Caki2 (cell line): ENCODE measurements around the gene CTDSPL. TPM values are rescaled to one million over a fixed set of nuclear protein-coding genes. Genes with fewer than 3 reads are reported as not detected.
A peak's percentile ranks its signal among the peaks of the same experiment; 100 is the strongest.

Experiments used
- DNase-seq: peaks from one replicate; pipeline ENCODE4 v3.0.0-alpha.2; 2015; ENCODE audit warnings: low read depth
- in situ Hi-C: cut with HindIII; loops from 2 replicates; pipeline ENCODE4 v1.10.0; 2016; ENCODE audit warnings: low sequenced_read_pairs, low pct_unique_long_range_greater_than_20kb, mixed read lengths
- total RNA-seq: library from RNA; depleted of rRNA; stranded (reverse); fragments of >200 nt; shearing (Covaris generic); gene quantifications from 2 replicates; pipeline ENCODE4 v1.2.3, GENCODE V29; 2014; ENCODE audit warnings: low replicate concordance

CTDSPL gene
- total RNA-seq, 1 experiment from 2014 or later: 36.4 TPM

DNA sequence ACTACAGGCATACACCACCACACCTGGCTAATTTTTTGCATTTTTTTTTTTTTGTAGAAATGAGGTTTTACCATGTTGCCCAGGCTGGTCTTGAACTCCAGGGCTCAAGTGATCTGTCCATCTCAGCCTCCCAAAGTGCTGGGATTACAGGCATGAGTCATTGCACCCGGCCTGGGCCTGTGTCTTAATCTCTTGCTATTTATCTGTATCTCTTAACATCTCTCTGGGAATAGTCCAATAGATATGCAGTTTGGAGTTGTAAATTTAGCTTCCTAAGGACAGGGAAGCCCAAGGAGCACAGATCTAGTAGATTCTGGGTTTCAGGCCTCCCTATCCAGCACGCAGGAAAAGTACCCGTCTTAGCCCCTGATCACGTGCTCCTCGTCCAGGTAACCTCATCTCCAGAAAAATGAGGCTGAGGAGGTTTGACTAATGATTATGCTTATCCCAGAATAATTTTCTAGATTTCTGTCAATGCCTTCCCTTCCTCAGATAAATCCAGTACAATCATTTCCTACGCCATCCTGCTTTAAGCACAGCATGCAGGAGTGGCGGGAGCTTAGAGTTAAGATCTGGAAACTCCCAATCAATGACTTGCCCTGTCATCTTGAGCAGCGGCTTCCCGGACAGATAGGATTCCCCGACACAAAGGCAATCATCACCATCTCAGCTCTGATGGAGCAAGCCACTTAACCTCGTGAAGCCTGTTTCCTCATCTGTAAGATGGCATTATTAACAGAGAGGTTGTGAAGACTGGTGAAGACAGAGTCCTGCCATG is 12.3 kb upstream of the CTDSPL start:
- DNase-seq: no peak
- in situ Hi-C loops: no loop called here

DNA sequence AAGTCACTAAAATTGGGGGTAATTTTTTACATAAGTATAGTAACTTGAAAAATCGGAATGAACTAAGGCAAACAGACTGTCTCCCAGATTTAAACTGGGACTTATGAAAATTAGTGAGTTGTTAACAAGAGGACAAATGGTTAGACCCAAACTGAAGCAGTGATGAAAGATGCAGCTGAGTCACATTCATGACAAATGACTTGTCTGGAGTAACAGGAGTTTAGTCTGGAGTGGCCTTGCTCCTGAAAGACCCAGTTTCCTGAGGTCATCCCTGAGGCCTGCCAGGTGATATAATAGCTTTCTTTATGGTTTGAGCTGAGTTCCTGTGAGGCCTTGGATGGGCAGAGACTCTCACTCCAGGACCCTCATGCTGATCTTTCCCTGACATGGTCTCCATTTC is 9.6 kb upstream of the CTDSPL start:
- DNase-seq: no peak
- in situ Hi-C loops: no loop called here

DNA sequence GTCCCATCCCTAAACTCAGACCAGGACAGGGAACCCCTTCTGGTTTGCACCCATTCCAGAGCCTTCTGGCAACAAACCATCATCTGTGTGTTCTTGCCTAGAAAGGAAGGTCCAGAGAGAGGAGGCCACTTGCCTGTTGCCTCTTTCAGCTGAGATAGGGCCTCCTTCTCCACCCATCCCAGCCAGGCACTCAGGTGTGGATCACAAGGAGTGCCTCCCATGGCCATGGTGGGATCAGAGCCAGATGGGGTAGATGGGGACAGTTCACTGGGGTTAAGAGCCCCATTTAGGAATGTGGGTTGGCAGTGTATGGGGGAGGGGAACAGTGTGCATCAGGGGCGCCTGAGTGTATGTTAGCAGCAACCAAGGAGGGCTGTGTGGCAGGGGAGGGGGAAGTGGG is 8.9 kb upstream of the CTDSPL start:
- DNase-seq: no peak
- in situ Hi-C loops: no loop called here

DNA sequence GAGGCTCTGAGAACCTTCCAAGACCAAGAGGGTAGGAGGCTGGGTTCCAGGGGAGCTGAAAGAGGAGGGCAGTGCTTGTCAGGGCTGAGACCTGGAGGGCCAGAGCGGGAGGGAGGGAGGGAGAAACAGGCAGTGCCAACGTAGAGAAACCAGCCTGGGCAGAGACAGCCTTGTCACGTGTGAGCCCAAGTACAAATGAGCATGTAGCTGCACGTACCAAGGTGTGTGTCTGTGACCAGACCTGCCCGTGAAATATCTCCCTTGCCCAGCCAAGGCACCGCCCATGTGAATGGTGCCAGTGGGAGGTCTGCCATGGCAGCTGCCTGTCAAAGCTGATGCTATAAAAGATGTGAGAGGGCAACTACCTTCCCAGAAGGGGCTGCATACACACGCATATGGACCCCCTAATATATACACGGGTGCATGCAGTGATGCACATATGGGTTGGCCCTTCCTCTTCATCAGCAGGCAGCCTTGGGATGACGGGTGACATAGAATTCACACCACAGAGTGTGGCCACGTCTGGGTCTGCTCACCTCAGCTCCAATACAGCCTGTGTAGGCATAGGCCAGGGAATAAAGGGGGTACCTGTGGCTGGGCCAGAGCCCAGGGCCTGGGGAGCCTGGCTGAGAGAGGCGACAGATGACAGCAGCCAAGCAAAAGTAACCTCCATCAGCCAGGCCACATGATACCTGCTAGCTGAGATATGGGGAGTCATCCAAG is 7.8 kb upstream of the CTDSPL start:
- in situ Hi-C loops: no loop called here
- DNase-seq: no peak

DNA sequence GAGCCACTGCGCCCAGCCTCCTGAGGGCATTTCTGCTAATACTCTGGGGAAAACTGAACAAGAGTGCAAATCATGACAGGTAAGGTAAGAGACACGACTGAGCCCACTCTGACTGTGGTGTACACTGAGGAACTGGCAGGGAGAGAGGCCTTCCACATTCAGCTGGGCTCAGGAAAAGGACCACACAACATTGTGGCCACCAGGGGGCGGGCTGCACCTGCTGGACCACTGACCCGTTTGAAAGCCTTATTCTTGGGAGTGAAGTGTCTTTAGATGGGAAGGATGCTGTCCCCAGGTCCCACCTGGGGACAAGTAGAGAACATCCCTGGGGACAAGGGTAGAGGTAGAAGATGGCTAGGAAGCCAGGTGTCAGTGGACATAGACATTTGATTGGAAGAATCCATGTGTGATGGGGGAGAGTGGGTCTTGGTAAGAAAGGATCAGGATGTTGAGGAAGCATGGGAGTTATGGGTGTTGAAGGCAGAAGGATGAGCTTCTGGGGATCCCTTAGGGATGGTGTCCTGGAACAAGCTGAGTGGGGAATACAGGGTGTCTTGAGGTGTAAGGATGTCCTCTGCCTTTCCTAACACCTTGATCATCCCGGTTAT is 6.2 kb upstream of the CTDSPL start:
- in situ Hi-C loops: no loop called here
- DNase-seq: peak; percentile 56

DNA sequence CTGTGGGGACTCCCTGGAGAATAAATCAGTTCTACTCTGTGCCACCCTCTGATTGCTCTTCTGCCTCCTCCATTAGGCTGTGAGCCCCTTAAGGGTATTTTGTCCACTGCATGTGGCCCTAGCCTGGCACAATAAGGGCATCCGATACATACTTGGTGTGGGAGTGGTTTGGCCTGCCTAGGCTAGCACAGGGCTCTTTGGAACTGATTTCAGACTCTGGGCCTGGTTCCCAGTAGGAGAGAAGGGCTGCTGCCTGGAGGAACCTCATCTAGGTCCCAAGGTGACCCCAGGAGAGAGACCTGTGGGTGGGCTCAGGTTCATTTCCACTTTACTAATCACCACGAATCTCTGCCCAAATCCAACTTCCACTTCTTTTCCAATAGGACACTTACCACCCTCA is 5.3 kb upstream of the CTDSPL start:
- no peak for DNase-seq
- in situ Hi-C loops: no loop called here

DNA sequence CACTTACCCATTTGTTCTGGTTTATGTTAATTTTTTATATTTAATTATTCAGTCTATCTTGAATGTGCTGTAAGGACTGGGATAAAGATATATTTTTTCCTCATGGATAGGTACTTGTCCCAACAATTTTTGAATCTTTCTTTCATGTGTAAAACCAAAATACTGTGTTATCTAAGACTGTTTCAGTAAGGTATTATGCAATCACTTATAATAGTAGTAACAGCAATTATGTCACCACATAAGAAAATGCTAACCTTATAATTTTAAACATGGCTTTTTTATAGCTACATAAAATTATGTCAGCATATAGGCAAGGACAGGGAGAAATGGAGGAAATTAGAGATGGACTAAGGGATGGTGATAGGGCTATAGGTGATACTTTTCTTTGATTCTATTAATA is 2.9 kb upstream of the CTDSPL start:
- no peak for DNase-seq
- in situ Hi-C loops: no loop called here

DNA sequence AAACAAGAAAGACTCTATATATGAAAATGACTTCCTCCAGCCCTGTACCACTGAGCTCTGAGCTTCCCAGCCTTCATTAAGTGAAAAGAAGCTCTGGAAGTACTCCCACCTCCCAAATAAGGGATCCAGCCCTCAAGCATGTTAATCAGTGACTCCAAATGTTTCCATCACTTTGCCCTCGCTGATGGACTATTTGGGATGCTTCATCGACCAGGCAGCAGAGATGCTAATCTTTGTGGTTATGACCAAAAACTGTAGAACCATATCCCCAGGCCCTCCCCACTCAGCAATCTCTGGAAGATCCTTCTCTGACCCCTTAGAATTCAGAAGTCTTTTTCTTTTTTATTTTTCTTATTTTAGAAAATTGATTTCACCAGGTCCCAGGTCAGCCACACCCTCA is 2.3 kb upstream of the CTDSPL start:
- DNase-seq: no peak
- in situ Hi-C loops: no loop called here

DNA sequence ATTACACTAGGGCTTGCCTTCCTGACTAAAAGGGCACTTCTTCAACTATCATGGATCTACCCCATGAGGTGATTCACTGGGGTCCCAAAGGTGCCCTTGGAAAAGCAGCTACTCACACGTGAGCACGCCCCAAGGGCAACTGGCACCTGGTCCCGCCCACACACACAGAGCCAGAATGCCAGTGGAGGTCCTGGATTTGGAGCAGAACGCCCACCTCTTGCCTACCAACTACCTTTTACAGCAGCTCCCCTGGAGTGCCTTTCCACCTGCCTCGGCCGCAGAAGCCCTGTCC is 1.8 kb upstream of the CTDSPL start:
- in situ Hi-C loops: no loop called here
- DNase-seq: no peak

DNA sequence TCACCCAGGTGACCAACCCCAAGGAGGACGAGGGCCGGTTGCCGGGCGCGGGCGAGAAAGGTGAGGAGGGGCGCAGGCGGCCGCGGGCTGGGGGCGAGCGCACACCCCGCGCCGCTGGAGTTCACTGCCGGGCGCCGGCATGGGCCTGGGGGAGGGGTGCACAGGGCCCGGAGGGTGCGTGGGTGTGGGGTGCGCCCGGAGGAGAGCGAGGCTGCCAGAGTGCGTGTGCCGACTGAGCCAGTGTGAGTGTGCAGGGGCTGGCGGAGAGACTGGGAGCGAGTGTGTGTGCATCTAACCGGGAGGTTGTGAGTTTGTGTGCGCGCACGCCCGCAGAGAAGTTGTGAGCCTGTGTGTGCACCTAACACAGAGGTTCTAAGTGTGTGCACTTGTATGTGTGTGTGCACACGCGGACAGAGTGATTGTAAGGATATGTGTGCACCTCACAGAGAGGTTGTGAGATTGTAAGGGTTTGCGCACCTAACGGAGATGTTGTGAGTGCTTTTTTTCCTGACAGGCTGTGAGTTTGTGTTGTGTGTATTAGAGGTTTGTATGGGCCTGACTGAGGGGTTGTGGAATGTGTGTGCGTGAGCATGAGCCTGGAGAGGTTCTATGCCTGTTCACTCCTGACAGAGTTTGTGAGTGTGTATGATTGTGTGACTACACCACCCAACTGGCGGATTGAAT is 681 bp downstream of the CTDSPL start:
- DNase-seq: peak; percentile 35
- in situ Hi-C loops: no loop called here

DNA sequence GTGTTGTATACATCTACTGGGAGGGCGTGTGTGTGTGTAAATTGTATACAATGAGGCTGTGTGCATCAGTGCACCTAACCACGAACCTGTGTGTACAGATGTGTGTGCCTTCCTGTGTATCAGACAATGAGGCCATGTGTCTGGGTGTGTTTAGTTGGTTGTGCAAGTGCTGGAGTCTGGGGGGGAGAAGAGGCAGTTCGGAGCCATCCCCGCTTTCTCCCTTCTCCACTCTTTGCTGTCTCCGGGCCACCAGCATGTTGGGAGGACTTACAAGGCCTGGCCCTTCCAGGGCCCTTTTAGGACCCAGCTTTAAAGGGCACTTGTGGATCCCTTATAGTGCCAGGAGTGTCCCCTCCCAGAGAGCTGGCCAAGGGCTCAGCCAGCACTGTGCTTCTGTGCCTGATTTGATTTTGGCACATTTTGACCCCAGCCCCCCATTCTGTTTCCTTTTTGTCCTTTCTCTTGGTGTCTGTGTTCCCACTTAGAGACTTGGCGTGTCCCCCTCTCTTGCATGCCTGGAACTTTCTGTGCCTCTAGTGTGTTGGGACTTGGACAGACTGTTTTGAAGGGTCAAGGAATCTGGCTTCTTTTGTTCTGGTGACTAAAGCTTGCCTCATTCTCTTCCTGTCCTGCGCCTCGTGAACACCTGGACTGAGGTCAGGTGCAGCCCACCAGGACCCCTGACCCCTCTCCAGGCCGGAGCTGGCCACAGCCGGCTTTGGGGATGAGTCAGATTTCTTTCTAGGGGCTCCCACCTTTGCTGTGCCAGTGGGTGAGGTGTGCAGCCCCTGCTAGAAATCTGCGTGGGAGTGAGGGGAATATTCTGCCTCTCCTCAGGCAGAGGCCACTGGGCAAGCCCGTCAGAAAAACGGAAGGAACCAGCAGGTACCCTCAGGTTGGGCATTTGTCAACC is 1.5 kb downstream of the CTDSPL start:
- in situ Hi-C loops: no loop called here
- peak; percentile 34 for DNase-seq

DNA sequence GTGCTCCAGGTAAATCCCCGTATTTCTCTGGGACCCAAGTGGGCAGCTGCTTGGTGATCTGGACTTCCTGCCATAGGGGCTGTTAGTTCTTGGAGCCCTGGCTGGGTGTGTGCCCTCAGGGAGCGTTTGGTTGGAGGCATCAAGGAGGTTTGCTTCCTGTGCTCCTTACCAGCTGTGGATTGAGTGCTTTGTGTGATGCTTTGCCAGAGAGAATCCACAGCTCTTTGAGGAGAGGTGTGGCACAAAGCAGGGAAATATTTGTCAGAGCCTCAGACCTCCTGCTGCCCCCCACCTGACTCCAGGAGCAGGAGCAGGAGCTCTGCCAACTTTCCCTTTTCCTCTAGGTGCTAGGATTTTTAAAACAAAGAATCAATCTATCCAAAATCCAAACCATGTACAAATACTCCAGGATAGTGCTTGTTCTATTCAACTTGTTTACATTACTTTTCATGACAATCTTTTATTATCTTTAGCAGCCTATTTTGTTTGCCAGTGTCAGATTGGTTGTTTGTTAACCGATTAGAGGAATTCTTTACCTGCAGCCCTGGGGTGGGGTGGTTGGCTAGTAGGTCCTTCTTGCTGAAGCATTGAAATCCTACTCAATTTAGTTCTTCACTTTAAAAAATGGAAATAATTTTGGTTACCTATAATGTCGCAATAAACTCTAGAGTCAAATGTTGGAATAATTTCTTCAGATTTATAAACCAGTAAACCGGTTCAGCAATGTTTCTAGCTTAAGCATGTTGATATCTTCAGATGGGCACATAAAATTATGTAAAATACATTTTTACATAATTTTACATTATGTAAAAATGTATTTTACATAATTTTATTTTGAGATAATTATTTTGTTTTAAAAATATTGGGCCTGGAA is 2.5 kb downstream of the CTDSPL start:
- DNase-seq: no peak
- in situ Hi-C loops: no loop called here

DNA sequence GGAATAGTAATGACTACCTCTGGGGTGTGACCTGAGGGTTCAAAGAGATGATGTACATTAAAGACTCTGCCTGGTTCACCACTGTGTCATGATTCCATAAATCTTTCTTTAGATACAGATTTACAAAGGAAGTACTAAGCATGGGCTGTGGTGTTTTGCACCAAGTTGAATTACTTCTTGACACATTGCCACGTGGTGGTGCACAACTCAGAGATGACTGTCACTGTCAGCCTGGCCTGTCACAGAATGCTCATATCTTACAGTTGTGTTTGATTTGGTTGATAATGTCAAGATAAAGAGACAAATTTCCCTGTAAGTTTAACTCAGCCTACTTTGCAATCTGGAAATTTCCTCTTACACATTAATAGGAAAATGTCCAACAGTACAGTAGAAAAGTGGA is 3.2 kb downstream of the CTDSPL start:
- in situ Hi-C loops: no loop called here
- DNase-seq: no peak

DNA sequence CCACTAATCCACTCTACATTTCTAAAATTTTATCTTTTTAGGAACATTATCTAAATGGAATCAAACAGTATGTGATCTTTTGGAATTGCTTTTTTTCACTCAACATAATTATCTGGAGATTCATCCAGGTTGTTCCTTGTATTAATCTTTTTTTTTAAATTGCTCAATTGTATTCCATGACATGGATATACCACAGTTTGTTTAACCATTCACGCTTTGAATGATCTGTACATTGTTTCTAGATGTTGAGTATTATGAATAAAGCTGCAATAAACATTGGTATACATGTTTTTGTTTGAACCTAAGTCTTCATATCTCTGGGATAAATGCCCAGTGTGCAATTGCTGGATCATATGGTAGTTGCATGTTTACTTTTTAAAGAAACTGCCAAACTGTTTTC is 5.5 kb downstream of the CTDSPL start:
- DNase-seq: no peak
- in situ Hi-C loops: no loop called here

DNA sequence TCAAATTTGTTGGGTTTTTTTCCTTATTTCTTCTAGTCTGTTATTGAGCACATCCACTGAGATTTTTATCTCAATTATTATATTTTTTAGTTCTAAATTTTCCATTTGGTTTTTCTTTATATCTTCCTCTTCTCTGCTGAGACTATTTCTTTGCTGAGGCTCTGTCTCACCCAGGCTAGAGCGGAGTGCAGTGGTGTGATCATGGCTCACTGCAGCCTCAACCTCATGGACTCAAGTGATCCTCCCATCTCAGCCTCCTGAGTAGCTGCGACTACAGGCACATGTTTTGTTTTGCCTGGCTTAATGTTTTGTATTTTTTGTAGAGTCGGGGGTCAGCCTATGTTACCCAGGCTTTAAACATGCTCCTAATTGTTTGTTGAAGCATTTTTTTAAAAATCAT is 10.2 kb downstream of the CTDSPL start:
- in situ Hi-C loops: no loop called here
- DNase-seq: no peak

DNA sequence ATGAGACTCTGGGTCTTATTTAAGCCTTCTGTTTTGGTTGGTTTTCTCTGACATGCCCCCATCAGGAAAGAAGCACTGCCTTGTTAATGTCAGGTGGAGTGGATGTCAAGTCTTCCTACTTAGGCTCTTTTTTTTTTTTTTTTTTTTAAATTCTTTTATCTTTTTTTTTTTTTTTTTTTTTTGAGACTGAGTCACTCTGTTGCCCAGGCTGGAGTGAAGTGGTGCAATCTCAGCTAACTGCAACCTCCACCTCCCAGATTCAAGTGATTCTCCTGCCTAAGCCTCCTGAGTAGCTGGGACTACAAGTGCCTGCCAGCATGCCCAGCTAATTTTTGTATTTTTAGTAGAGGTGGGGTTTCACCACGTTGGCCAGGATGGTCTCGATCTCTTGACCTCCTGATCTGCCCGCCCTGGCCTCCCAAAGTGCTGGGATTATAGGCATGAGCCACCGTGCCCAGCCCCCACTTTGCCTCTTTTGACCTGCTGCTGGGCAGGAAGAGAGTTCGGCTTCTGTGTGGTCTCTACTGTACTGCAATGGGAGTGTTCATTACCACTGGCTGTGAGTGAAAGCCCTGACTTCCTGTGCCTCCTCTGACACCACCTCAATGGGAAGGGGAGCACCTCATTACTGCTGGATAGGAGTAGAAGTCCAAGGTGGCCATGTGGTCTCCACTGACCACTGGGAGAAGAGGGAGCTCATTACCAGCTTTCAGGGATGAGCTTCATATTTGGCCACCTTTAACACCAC is 10.9 kb downstream of the CTDSPL start:
- no peak for DNase-seq
- in situ Hi-C loops: no loop called here

DNA sequence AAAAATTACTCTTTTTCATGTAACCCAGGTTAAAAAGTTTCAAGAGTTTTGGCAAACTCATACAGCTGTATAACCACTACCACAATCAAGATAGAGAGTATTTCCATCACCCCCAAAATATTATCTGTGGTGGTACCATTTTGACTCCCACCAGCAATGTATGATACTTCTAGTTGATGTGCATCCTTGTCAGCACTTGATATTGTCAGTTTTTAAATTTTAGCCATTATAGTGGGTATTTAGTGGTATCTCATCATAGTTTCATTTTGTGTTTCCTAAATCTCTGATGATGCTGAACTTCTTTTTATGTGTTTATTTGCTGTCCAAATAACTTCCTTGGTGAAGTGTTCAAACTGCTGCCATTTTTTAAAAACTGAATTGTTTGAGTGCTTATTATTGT is 14.6 kb downstream of the CTDSPL start:
- DNase-seq: no peak
- in situ Hi-C loops: no loop called here
